Lower leg skin (tissue), 3 donors: Measurements from ENCODE around the gene AUTS2.

Experiments
- POLR2A ChIP-seq, 2 donors: fragments of 450-650 bp; IDR thresholded peaks; one replicate each; pipeline ENCODE4 v1.6.1; 2016 to 2017; ENCODE audit warnings: antibody characterized with exemption in 2 of 2, mild to moderate bottlenecking in 1 of 2, moderate library complexity in 1 of 2
- TF ChIP-seq, protein P1 (sequence below), 3 donors: fragments of 450-650 bp; IDR thresholded peaks; one replicate each; pipeline ENCODE4 v1.5.1; 2016; ENCODE audit warnings: antibody characterized with exemption in 3 of 3, mild to moderate bottlenecking in 3 of 3, moderate library complexity in 2 of 3

DNA sequence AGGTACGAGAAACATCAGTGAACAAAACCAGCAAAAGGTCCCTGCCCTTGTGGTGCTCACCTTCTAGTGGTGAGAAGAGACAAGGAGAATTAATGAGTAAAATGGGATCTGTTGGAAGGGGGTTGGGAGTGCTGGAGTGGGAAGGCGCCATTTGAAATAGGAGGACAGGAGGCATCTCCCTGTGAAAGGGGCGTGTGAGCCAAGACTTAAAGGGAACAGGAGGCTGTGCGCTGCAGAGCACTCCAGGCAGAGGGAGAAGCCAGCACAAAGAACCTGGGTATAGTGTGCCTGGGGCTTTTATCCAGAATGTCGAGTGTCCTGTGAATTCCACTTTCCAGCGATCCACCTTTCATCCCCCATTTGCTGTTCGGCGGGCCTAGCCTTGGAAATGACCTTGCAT, 1035.8 kb downstream of the AUTS2 start:
- TF ChIP-seq POLR2A (IDR thresholded peaks at IDR 0.05) = no peak
- TF ChIP-seq, protein P1, sequence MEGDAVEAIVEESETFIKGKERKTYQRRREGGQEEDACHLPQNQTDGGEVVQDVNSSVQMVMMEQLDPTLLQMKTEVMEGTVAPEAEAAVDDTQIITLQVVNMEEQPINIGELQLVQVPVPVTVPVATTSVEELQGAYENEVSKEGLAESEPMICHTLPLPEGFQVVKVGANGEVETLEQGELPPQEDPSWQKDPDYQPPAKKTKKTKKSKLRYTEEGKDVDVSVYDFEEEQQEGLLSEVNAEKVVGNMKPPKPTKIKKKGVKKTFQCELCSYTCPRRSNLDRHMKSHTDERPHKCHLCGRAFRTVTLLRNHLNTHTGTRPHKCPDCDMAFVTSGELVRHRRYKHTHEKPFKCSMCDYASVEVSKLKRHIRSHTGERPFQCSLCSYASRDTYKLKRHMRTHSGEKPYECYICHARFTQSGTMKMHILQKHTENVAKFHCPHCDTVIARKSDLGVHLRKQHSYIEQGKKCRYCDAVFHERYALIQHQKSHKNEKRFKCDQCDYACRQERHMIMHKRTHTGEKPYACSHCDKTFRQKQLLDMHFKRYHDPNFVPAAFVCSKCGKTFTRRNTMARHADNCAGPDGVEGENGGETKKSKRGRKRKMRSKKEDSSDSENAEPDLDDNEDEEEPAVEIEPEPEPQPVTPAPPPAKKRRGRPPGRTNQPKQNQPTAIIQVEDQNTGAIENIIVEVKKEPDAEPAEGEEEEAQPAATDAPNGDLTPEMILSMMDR (IDR thresholded peaks at IDR 0.05) = no peak
